Activated B cell treated with CpG ODN at 0.5 μM for 24 hours (primary cell): ENCODE results near the gene FCAMR. TPM values are rescaled to one million over a fixed set of nuclear protein-coding genes. Genes with fewer than 3 reads are reported as not detected.

Experiments
- ATAC-seq: fragments of 200-7000 bp; cut with Tn5 transposase; one replicate; pipeline ENCODE4 v1.10.0; 2021; ENCODE audit warnings: low read depth, mild to moderate bottlenecking, moderate library complexity
- CTCF ChIA-PET: fragments of 350-600 bp; sonication (Branson Sonifier 250); formaldehyde crosslinking; loops from one replicate; lab custom pipeline; 2021; ENCODE audit warnings: antibody characterized with exemption; lab: Charles Lee
- POLR2A ChIA-PET: fragments of 350-600 bp; sonication (Branson Sonifier 250); formaldehyde crosslinking; loops from one replicate; lab custom pipeline; 2021; ENCODE audit warnings: antibody characterized with exemption; lab: Charles Lee
- DNase-seq: peaks from one replicate; pipeline ENCODE4 v3.0.0; 2022
- H3K27ac Mint-ChIP-seq: one replicate; pipeline ENCODE4 v1.8.0; 2020; ENCODE audit warnings: mixed read lengths
- H3K27me3 Mint-ChIP-seq: one replicate; pipeline ENCODE4 v1.8.0; 2021; ENCODE audit warnings: mixed read lengths
- H3K36me3 Mint-ChIP-seq: one replicate; pipeline ENCODE4 v1.8.0; 2021; ENCODE audit warnings: low read depth, mixed read lengths
- H3K4me1 Mint-ChIP-seq: one replicate; pipeline ENCODE4 v1.8.0; 2021; ENCODE audit warnings: mixed read lengths
- H3K4me3 Mint-ChIP-seq: one replicate; pipeline ENCODE4 v1.8.0; 2020; ENCODE audit warnings: mild to moderate bottlenecking, mixed read lengths
- H3K9me3 Mint-ChIP-seq: one replicate; pipeline ENCODE4 v1.8.0; 2020; ENCODE audit warnings: mixed read lengths
- CTCF ChIP-seq: fragments of 200-600 bp; IDR thresholded peaks from one replicate; pipeline ENCODE4 v1.8.0; 2022; ENCODE audit warnings: antibody characterized with exemption, mild to moderate bottlenecking
- intact Hi-C: fragments of 100-400 bp; cut with micrococcal nuclease; formaldehyde crosslinking; loops from one replicate; pipeline ENCODE4 v1.15.1; 2024
- total RNA-seq: library from RNA; stranded (reverse); gene quantifications from 2 replicates; pipeline ENCODE4 v1.2.3, GENCODE V29; 2022

Gene FCAMR
- total RNA-seq, result not detected in 2 replicates

- CTCF ChIA-PET, result interaction anchor here (1.1 kb wide), 2 partner anchors 37 to 38 kb away, joined by 3 read pairs; no protein-coding TSS in a partner anchor
- ATAC-seq (no peak), DNase-seq (no peak)
- no peaks in the 10 kb centered on the region for H3K9me3 Mint-ChIP-seq
- H3K27ac Mint-ChIP-seq, result no peak within 1 kb of the TSS
- intact Hi-C loops, result no loop called here
- peaks cover 20% of the 10 kb centered on the region for H3K4me1 Mint-ChIP-seq
- H3K27me3 Mint-ChIP-seq, result peaks cover 2% of the 10 kb centered on the region
- TF ChIP-seq CTCF, result no peak
- H3K4me3 Mint-ChIP-seq, result no peak within 1 kb of the TSS
- H3K36me3 Mint-ChIP-seq, result no peaks in the 10 kb centered on the region
- POLR2A ChIA-PET, result no interaction called here
These were observed at the start of gene FCAMR for GRCh38 chr1:206970446-206970845. TSS of gene FCAMR (minus strand) at chr1:206970460. CDS start at chr1:206970125, 335 bp downstream.

GRCh38 chr1:207019661-207020060 is 49.4 kb upstream of the FCAMR start:
- Mint-ChIP-seq H3K36me3 (no peaks in the 10 kb centered on the region), H3K4me1 (no peaks in the 10 kb centered on the region), H3K4me3 (no peak overlapping the region), H3K9me3 (no peaks in the 10 kb centered on the region), H3K27ac (no peak overlapping the region), H3K27me3 (peaks cover 20% of the 10 kb centered on the region)
- no peak for DNase-seq
- TF ChIP-seq CTCF, result no peak
- intact Hi-C loops, result no loop called here
- ChIA-PET CTCF (interaction anchor here (1.4 kb wide), 1 partner anchor 293 kb away, joined by 5 read pairs; no protein-coding TSS in a partner anchor), POLR2A (no interaction called here)
- no peak for ATAC-seq

- ATAC-seq (no peak), DNase-seq (no peak)
- Mint-ChIP-seq H3K4me1 (no peaks in the 10 kb centered on the region), H3K9me3 (no peaks in the 10 kb centered on the region), H3K27ac (no peak overlapping the region), H3K36me3 (no peaks in the 10 kb centered on the region), H3K4me3 (no peak overlapping the region), H3K27me3 (peaks cover 16% of the 10 kb centered on the region)
- intact Hi-C loops, result no loop called here
- no peak for TF ChIP-seq CTCF
- ChIA-PET CTCF (interaction anchor here (1.4 kb wide), 1 partner anchor 293 kb away, joined by 5 read pairs; no protein-coding TSS in a partner anchor), POLR2A (no interaction called here)
These were observed 48.9 kb upstream of the FCAMR start for GRCh38 chr1:207019161-207019560.

- H3K4me3 Mint-ChIP-seq, result no peak overlapping the region
- H3K27ac Mint-ChIP-seq, result no peak overlapping the region
- intact Hi-C loops, result no loop called here
- ATAC-seq (no peak), DNase-seq (no peak)
- no peaks in the 10 kb centered on the region for H3K36me3 Mint-ChIP-seq
- ChIA-PET CTCF (interaction anchor here (1.2 to 1.5 kb wide), 2 partner anchors 12 to 15 kb away, joined by 3 to 6 read pairs; no protein-coding TSS in a partner anchor), POLR2A (interaction anchor here (0.6 kb wide), 1 partner anchor 495 kb away, joined by 4 read pairs; no protein-coding TSS in a partner anchor)
- TF ChIP-seq CTCF, result no peak
- H3K4me1 Mint-ChIP-seq, result no peaks in the 10 kb centered on the region
- H3K27me3 Mint-ChIP-seq, result peaks cover 12% of the 10 kb centered on the region
- H3K9me3 Mint-ChIP-seq, result no peaks in the 10 kb centered on the region
These were observed 48.4 kb upstream of the FCAMR start for GRCh38 chr1:207018707-207019106.

- Mint-ChIP-seq H3K4me1 (no peaks in the 10 kb centered on the region), H3K4me3 (no peak overlapping the region), H3K36me3 (no peaks in the 10 kb centered on the region), H3K27me3 (peaks cover 14% of the 10 kb centered on the region), H3K27ac (no peak overlapping the region), H3K9me3 (no peaks in the 10 kb centered on the region)
- intact Hi-C loops, result no loop called here
- ChIA-PET POLR2A (interaction anchor here (0.6 kb wide), 1 partner anchor 496 kb away, joined by 4 read pairs; no protein-coding TSS in a partner anchor), CTCF (interaction anchor here (1.2 to 1.5 kb wide), 2 partner anchors 12 to 14 kb away, joined by 3 to 6 read pairs; no protein-coding TSS in a partner anchor)
- TF ChIP-seq CTCF, result no peak
- no peak for DNase-seq
- no peak for ATAC-seq
These were observed 47.6 kb upstream of the FCAMR start for GRCh38 chr1:207017615-207018559.
